HepG2 (cell line): Measurements from ENCODE around the gene DSCAML1. TPM values are rescaled to one million over a fixed set of nuclear protein-coding genes. Genes with fewer than 3 reads are reported as not detected.

Experiments
- FOXM1 ChIP-seq: sonication (generic); formaldehyde crosslinking; IDR thresholded peaks from 2 replicates; pipeline ENCODE4 v1.5.0; 2020; ENCODE audit warnings: missing genetic modification reagents
- RXRA ChIP-seq: sonication (generic); formaldehyde crosslinking; IDR thresholded peaks from 2 replicates; pipeline ENCODE4 v1.5.1; 2020; ENCODE audit warnings: missing genetic modification reagents
- SAP130 ChIP-seq: IDR thresholded peaks from 2 replicates; pipeline ENCODE4 v1.6.1; 2016; ENCODE audit warnings: low read depth
- SNAPC4 ChIP-seq: sonication (generic); formaldehyde crosslinking; IDR thresholded peaks from 2 replicates; pipeline ENCODE4 v1.4.0; 2020; ENCODE audit warnings: mild to moderate bottlenecking, missing genetic modification reagents
- STAT6 ChIP-seq: sonication (generic); formaldehyde crosslinking; IDR thresholded peaks from 2 replicates; pipeline ENCODE4 v1.4.0; 2020; ENCODE audit warnings: missing genetic modification reagents, mild to moderate bottlenecking, borderline replicate concordance
- ZBTB26 ChIP-seq: IDR thresholded peaks from 2 replicates; pipeline ENCODE4 v1.6.1; 2016; ENCODE audit warnings: missing compliant biosample characterization, missing genetic modification reagents, borderline replicate concordance
- ZFP1 ChIP-seq: IDR thresholded peaks from 2 replicates; pipeline ENCODE4 v1.6.1; 2016
- ZFP62 ChIP-seq: sonication (generic); formaldehyde crosslinking; IDR thresholded peaks from 2 replicates; pipeline ENCODE4 v1.4.0; 2020; ENCODE audit warnings: missing genetic modification reagents
- ZNF280D ChIP-seq: sonication (generic); formaldehyde crosslinking; IDR thresholded peaks from 2 replicates; pipeline ENCODE4 v1.5.1; 2020; ENCODE audit warnings: mild to moderate bottlenecking, missing genetic modification reagents
- ZNF616 ChIP-seq: sonication (generic); formaldehyde crosslinking; IDR thresholded peaks from 2 replicates; pipeline ENCODE4 v1.5.0; 2020; ENCODE audit warnings: low read depth, mild to moderate bottlenecking, missing genetic modification reagents
- ZNF691 ChIP-seq: sonication (generic); formaldehyde crosslinking; IDR thresholded peaks from 2 replicates; pipeline ENCODE4 v1.4.0; 2020; ENCODE audit warnings: missing genetic modification reagents, low read depth, mild to moderate bottlenecking, borderline replicate concordance
- ZNF770 ChIP-seq: sonication (generic); formaldehyde crosslinking; IDR thresholded peaks from 2 replicates; pipeline ENCODE4 v1.5.0; 2020; ENCODE audit warnings: mild to moderate bottlenecking, missing genetic modification reagents
- ZNF790 ChIP-seq: sonication (generic); formaldehyde crosslinking; IDR thresholded peaks from 2 replicates; pipeline ENCODE4 v1.8.0; 2022; ENCODE audit warnings: missing genetic modification reagents, mild to moderate bottlenecking, borderline replicate concordance
- polyA plus RNA-seq, 8 experiments: library from polyadenylated mRNA; depleted of rRNA in 3 of 8; stranded (reverse) in 7 of 8; unstranded in 1 of 8; fragments of >200 nt; fragmentation: Illumina TruSeq in 4 of 8; extraction: Trizol in 4 of 8; gene quantifications; 2 replicates each; pipeline versions ENCODE4 v1.2.1 to v1.2.3, GENCODE V29; 2011 to 2016; ENCODE audit warnings: low read depth in 4 of 8, missing spikeins in 1 of 8, mixed read lengths in 1 of 8; ENCODE audit not compliant: insufficient read depth in 1 of 8
- total RNA-seq, 5 experiments: library from RNA; depleted of rRNA; stranded (reverse); fragments of >200 nt; fragmentation: Illumina TruSeq; extraction: Trizol; gene quantifications; 2 replicates each; pipeline ENCODE4 v1.2.3, GENCODE V29; 2016; ENCODE audit warnings: low read depth in 1 of 5

Gene DSCAML1
- total and polyA plus RNA-seq, 2 of the 13 experiments (the other 11 are each of a cell fraction or from before 2014, with no cell fraction given), result 0.29 to 0.40 TPM

- TF ChIP-seq ZNF280D, result no peak
- TF ChIP-seq ZNF616 (CRISPR knock-in tag), result no peak
- TF ChIP-seq FOXM1 (CRISPR knock-in tag), result no peak
- peak; percentile 63 for TF ChIP-seq SAP130 (CRISPR knock-in tag)
- TF ChIP-seq SNAPC4 (CRISPR knock-in tag), result no peak
- TF ChIP-seq ZBTB26 (CRISPR knock-in tag), result no peak
- TF ChIP-seq RXRA (CRISPR knock-in tag), result peak; percentile 64; the same call in 1 of the 2 replicates
- no peak for TF ChIP-seq ZFP62 (CRISPR knock-in tag)
- TF ChIP-seq ZNF691 (CRISPR knock-in tag), result no peak
- TF ChIP-seq ZNF770, result no peak
- TF ChIP-seq ZNF790 (CRISPR knock-in tag), result no peak
- no peak for TF ChIP-seq ZFP1 (CRISPR knock-in tag)
- TF ChIP-seq STAT6 (CRISPR knock-in tag), result 0 out of 2 replicates have a peak, but pooled peaks have one; percentile 41
Observed at GRCh38 chr11:117702946-117703598, 93.9 kb downstream of the DSCAML1 start (continued).
